ENCODE data around the gene CALR.
"Not testable (repeated sequence)": the region's sequence is repeated elsewhere in the genome, so short reads cannot be mapped to it uniquely, and the experiment has no call there.

The CALR gene

GRCh38 chr19:12955575-12955974 is 17.2 kb downstream of the CALR start:
- not testable (repeated sequence) for ATAC-seq

DNA sequence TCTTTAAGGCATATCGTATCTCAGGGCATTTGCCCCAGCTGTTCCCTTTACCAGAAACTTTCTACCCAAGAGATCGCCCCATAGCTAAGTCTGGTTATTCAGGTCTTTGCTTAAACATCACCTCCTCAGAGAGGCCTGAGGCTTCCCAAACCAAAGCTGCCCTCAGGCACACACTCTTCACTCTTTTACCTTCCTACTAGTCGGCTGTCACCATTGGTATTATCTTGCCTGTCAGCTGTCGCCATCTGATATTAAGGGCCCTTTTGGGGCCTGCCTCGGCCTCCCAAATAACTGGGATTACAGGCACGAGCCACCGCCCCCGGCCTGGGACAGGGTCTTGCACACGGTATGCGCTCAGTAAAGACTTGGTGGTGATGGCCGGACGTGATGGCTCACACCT is 17.6 kb downstream of the CALR start:
- TF ChIP-seq ISL1 (CRISPR knock-in tag; IDR thresholded peaks at IDR 0.05), result no peak
- TF ChIP-seq ZNF70 (CRISPR knock-in tag; IDR thresholded peaks at IDR 0.05), result no peak
- TF ChIP-seq, protein P1, sequence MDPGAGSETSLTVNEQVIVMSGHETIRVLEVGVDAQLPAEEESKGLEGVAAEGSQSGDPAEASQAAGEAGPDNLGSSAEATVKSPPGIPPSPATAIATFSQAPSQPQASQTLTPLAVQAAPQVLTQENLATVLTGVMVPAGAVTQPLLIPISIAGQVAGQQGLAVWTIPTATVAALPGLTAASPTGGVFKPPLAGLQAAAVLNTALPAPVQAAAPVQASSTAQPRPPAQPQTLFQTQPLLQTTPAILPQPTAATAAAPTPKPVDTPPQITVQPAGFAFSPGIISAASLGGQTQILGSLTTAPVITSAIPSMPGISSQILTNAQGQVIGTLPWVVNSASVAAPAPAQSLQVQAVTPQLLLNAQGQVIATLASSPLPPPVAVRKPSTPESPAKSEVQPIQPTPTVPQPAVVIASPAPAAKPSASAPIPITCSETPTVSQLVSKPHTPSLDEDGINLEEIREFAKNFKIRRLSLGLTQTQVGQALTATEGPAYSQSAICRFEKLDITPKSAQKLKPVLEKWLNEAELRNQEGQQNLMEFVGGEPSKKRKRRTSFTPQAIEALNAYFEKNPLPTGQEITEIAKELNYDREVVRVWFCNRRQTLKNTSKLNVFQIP (CRISPR knock-in tag; IDR thresholded peaks at IDR 0.05; ENCODE audit: borderline replicate concordance, low read depth), result no peak
- TF ChIP-seq ZFP3 (CRISPR knock-in tag; IDR thresholded peaks at IDR 0.05), result no peak
- no peak for TF ChIP-seq TOX (CRISPR knock-in tag; IDR thresholded peaks at IDR 0.05; ENCODE audit: borderline replicate concordance)
- TF ChIP-seq TCF4 (CRISPR knock-in tag; IDR thresholded peaks at IDR 0.05; ENCODE audit: borderline replicate concordance), result no peak

DNA sequence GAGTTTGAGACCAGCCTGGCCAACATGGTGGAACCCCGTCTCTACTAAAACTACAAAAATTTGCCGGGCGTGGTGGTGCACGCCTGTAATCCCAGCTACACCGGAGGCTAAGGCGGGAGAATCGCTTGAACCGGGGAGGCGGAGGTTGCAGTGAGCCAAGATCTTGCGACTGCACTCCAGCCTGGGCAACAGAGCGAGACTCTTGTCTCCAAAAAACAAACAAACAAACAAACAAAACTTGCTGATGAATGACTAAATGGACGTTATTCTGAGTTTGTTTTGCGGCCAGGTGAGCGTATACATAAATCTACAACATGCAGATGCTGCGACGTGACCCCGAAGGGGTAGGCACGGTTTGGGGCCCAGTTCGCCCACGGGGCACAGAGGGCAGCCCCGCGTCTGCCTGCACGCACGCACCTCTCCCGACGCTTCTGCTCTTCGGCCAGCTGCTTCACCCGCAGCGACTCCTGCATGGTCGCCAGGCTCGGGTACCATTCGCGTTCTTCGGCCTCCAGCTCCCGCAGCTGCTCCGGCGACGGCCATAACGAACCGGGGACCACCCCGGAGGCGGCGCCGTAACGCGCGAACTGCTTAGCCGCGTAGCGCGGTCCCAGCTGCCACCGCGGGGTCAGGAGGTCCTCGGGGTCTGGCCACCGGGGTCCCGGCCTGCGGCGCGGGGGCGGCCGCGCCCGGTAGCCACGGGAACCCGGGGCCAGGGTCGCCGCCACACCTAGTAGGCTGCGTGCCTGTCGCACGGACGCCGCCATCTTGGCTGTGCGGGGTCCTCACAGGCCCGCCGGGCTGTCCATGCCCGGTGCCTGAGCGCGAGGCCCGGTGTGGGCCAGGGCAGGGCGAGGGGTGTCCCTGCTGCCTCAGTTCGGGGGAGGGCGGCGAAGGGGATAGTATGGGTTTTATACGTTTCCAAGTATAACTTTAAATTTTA is 18.3 kb downstream of the CALR start, which contains the start of gene GADD45GIP1:
GADD45GIP1 (minus strand) TSS at position 778 of the 943 bp plus-strand sequence; CDS start at position 767, 11 bp downstream.
- TF ChIP-seq PPARA (CRISPR knock-in tag; IDR thresholded peaks at IDR 0.05; ENCODE audit: borderline replicate concordance) (no peak), ZNF565 (CRISPR knock-in tag; conservative IDR thresholded peaks at IDR 0.05; ENCODE audit: low read depth) (no peak), TOX (CRISPR knock-in tag; IDR thresholded peaks at IDR 0.05; ENCODE audit: borderline replicate concordance) (no peak), OSR1 (CRISPR knock-in tag; IDR thresholded peaks at IDR 0.05) (no peak), RARB (CRISPR knock-in tag; IDR thresholded peaks at IDR 0.05) (no peak), ZC3H10 (CRISPR knock-in tag; IDR thresholded peaks at IDR 0.05) (no peak), SNAI2 (CRISPR knock-in tag; IDR thresholded peaks at IDR 0.05) (no peak), CSDC2 (CRISPR knock-in tag; IDR thresholded peaks at IDR 0.05) (no peak), PATZ1 (CRISPR knock-in tag; IDR thresholded peaks at IDR 0.05; ENCODE audit: borderline replicate concordance) (no peak), BACH2 (CRISPR knock-in tag; IDR thresholded peaks at IDR 0.05; ENCODE audit: borderline replicate concordance) (no peak)
- TF ChIP-seq, protein P1 (CRISPR knock-in tag; IDR thresholded peaks at IDR 0.05; ENCODE audit: borderline replicate concordance, low read depth), result no peak
- TF ChIP-seq, protein P2, sequence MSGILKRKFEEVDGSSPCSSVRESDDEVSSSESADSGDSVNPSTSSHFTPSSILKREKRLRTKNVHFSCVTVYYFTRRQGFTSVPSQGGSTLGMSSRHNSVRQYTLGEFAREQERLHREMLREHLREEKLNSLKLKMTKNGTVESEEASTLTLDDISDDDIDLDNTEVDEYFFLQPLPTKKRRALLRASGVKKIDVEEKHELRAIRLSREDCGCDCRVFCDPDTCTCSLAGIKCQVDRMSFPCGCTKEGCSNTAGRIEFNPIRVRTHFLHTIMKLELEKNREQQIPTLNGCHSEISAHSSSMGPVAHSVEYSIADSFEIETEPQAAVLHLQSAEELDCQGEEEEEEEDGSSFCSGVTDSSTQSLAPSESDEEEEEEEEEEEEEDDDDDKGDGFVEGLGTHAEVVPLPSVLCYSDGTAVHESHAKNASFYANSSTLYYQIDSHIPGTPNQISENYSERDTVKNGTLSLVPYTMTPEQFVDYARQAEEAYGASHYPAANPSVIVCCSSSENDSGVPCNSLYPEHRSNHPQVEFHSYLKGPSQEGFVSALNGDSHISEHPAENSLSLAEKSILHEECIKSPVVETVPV (CRISPR knock-in tag; IDR thresholded peaks at IDR 0.05), result no peak
- peak; percentile 87 for ATAC-seq

More for the DNA sequence above, 17.6 kb downstream of the CALR start:
- no peak for ATAC-seq

DNA sequence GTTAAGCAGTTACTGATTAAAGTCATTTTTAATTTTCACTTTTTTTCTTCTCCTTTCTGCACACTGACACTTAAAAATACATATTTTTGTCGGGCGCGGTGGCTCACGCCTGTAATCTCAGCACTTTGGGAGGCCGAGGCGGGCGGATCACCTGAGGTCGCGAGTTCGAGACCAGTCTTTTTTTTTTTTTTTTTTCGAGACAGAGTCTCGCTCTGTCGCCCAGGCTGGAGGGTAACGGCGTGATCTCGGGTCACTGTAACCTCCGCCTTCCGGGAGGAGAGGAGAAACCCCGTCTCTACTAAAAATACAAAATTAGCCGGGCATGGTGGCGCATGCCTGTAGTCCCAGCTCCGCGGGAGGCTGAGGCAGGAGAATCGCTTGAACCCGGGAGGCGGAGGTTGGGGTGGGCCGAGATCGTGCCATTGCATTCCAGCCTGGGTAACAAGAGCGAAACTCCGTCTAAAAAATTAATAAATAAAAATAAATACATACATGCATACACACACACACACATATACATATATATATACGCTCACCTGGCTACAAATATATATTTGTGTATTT is 19.1 kb downstream of the CALR start:
- not testable (repeated sequence) for ATAC-seq

- no peak for ATAC-seq
- TF ChIP-seq, protein P3, sequence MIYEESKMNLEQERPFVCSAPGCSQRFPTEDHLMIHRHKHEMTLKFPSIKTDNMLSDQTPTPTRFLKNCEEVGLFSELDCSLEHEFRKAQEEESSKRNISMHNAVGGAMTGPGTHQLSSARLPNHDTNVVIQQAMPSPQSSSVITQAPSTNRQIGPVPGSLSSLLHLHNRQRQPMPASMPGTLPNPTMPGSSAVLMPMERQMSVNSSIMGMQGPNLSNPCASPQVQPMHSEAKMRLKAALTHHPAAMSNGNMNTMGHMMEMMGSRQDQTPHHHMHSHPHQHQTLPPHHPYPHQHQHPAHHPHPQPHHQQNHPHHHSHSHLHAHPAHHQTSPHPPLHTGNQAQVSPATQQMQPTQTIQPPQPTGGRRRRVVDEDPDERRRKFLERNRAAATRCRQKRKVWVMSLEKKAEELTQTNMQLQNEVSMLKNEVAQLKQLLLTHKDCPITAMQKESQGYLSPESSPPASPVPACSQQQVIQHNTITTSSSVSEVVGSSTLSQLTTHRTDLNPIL (CRISPR knock-in tag; IDR thresholded peaks at IDR 0.05; ENCODE audit: low read depth), result no peak
- TF ChIP-seq ZNF8 (CRISPR knock-in tag; IDR thresholded peaks at IDR 0.05), result no peak
- no peak for TF ChIP-seq ISL1 (CRISPR knock-in tag; IDR thresholded peaks at IDR 0.05)
- TF ChIP-seq ESRRG (CRISPR knock-in tag; IDR thresholded peaks at IDR 0.05), result no peak
- no peak for TF ChIP-seq SNAI2 (CRISPR knock-in tag; IDR thresholded peaks at IDR 0.05)
- no peak for TF ChIP-seq BACH2 (CRISPR knock-in tag; IDR thresholded peaks at IDR 0.05; ENCODE audit: borderline replicate concordance)
- TF ChIP-seq ARNTL (CRISPR knock-in tag; IDR thresholded peaks at IDR 0.05; ENCODE audit: borderline replicate concordance, low read depth), result no peak
- no peak for TF ChIP-seq ZFP3 (CRISPR knock-in tag; IDR thresholded peaks at IDR 0.05)
- TF ChIP-seq ZNF565 (CRISPR knock-in tag; conservative IDR thresholded peaks at IDR 0.05; ENCODE audit: low read depth), result no peak
- TF ChIP-seq GLIS3 (CRISPR knock-in tag; IDR thresholded peaks at IDR 0.05), result no peak
- TF ChIP-seq ZFP30 (CRISPR knock-in tag; IDR thresholded peaks at IDR 0.05), result no peak
- TF ChIP-seq CSDC2 (CRISPR knock-in tag; IDR thresholded peaks at IDR 0.05), result no peak
- no peak for TF ChIP-seq OSR1 (CRISPR knock-in tag; IDR thresholded peaks at IDR 0.05)
These were observed 21.1 kb downstream of the CALR start for GRCh38 chr19:12959481-12959880.
